Osteoblast (primary cell): ENCODE data around the gene RAI1. TPM values are rescaled to one million over a fixed set of nuclear protein-coding genes. Genes with fewer than 3 reads are reported as not detected.

Source experiments
- DNase-seq: peaks from one replicate; pipeline ENCODE4 v3.0.0; 2011; ENCODE audit warnings: low spot score, mixed read lengths; ENCODE audit not compliant: insufficient read length; ENCODE audit errors: missing footprints
- H2AFZ ChIP-seq: 2 replicates; pipeline ENCODE4 v1.6.0; 2011; ENCODE audit warnings: mild to moderate bottlenecking, low read length
- H3K27ac ChIP-seq: 2 replicates; pipeline ENCODE4 v1.5.1; 2011; ENCODE audit warnings: mild to moderate bottlenecking, low read depth, low read length, moderate library complexity
- H3K27me3 ChIP-seq: 2 replicates; pipeline ENCODE4 v1.6.0; 2012; ENCODE audit warnings: mild to moderate bottlenecking, control low read depth, inconsistent platforms, low read length, moderate library complexity; ENCODE audit not compliant: insufficient read depth
- H3K36me3 ChIP-seq: 2 replicates; pipeline ENCODE4 v1.5.1; 2011; ENCODE audit warnings: mild to moderate bottlenecking, low read length, control low read depth, moderate library complexity; ENCODE audit not compliant: insufficient read depth
- H3K4me1 ChIP-seq: 2 replicates; pipeline ENCODE4 v1.5.1; 2011; ENCODE audit warnings: mild to moderate bottlenecking, low read length, control low read depth, moderate library complexity; ENCODE audit not compliant: insufficient read depth
- H3K4me2 ChIP-seq: 2 replicates; pipeline ENCODE4 v1.6.0; 2011; ENCODE audit warnings: mild to moderate bottlenecking, low read length; ENCODE audit not compliant: insufficient read depth
- H3K4me3 ChIP-seq: fragments of 200-600 bp; sonication (generic); 3 replicates; pipeline ENCODE4 v1.5.1; 2012; ENCODE audit warnings: mild to moderate bottlenecking, low read length, inconsistent platforms; ENCODE audit not compliant: insufficient read depth
- H3K79me2 ChIP-seq: 2 replicates; pipeline ENCODE4 v1.6.0; 2012; ENCODE audit warnings: mild to moderate bottlenecking, low read length, control low read depth, inconsistent platforms; ENCODE audit not compliant: insufficient read depth
- H3K9me3 ChIP-seq: 2 replicates; pipeline ENCODE4 v1.5.1; 2011; ENCODE audit warnings: low read depth, low read length, control low read depth
- H4K20me1 ChIP-seq: 2 replicates; pipeline ENCODE4 v1.6.0; 2012; ENCODE audit warnings: mild to moderate bottlenecking, low read length, control low read depth; ENCODE audit not compliant: insufficient read depth
- total RNA-seq: library from RNA; depleted of rRNA; stranded (reverse); fragments of >200 nt; gene quantifications from 2 replicates; pipeline ENCODE4 v1.2.3, GENCODE V29; 2012
- TF ChIP-seq, protein P1 (sequence below): IDR thresholded peaks from 2 replicates; pipeline ENCODE4 v1.5.1; 2011; ENCODE audit warnings: mild to moderate bottlenecking, low read depth, low read length, moderate library complexity; ENCODE audit errors: extremely low read depth

Gene RAI1
- total RNA-seq, 1 donor, result 15.6 TPM

DNA sequence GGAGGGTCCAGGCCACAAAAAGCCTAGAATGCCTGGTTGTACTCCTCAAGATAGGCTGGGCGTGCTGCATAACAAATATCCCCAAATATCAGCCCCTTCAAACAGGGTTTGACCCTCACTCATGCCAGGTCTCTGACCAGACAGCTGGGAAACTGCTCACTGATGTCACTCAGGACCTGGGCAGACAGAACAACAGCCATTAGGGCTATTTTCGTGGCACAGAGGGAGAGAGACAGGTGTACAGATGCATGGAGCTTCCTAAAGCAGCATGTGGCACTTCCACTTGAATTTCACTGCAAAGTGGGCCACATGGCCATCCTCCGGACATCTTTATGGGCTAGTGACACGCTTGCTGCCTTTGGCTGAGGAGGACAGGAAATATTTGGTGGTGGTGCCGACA, 82.5 kb downstream of the RAI1 start:
- H3K36me3 ChIP-seq, result no peaks in the 10 kb centered on the region
- H3K4me2 ChIP-seq, result no peak overlapping the region
- no peak overlapping the region for H3K27ac ChIP-seq
- TF ChIP-seq, protein P1, sequence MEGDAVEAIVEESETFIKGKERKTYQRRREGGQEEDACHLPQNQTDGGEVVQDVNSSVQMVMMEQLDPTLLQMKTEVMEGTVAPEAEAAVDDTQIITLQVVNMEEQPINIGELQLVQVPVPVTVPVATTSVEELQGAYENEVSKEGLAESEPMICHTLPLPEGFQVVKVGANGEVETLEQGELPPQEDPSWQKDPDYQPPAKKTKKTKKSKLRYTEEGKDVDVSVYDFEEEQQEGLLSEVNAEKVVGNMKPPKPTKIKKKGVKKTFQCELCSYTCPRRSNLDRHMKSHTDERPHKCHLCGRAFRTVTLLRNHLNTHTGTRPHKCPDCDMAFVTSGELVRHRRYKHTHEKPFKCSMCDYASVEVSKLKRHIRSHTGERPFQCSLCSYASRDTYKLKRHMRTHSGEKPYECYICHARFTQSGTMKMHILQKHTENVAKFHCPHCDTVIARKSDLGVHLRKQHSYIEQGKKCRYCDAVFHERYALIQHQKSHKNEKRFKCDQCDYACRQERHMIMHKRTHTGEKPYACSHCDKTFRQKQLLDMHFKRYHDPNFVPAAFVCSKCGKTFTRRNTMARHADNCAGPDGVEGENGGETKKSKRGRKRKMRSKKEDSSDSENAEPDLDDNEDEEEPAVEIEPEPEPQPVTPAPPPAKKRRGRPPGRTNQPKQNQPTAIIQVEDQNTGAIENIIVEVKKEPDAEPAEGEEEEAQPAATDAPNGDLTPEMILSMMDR, result no peak
- H3K4me3 ChIP-seq, result no peak overlapping the region
- no peak overlapping the region for H2AFZ ChIP-seq
- no peaks in the 10 kb centered on the region for H3K9me3 ChIP-seq
- peaks cover 2% of the 10 kb centered on the region for H3K4me1 ChIP-seq
- DNase-seq, result no peak
- H3K27me3 ChIP-seq, result no peaks in the 10 kb centered on the region
- peaks cover 76% of the 10 kb centered on the region for H4K20me1 ChIP-seq
- peaks cover 82% of the 10 kb centered on the region for H3K79me2 ChIP-seq

DNA sequence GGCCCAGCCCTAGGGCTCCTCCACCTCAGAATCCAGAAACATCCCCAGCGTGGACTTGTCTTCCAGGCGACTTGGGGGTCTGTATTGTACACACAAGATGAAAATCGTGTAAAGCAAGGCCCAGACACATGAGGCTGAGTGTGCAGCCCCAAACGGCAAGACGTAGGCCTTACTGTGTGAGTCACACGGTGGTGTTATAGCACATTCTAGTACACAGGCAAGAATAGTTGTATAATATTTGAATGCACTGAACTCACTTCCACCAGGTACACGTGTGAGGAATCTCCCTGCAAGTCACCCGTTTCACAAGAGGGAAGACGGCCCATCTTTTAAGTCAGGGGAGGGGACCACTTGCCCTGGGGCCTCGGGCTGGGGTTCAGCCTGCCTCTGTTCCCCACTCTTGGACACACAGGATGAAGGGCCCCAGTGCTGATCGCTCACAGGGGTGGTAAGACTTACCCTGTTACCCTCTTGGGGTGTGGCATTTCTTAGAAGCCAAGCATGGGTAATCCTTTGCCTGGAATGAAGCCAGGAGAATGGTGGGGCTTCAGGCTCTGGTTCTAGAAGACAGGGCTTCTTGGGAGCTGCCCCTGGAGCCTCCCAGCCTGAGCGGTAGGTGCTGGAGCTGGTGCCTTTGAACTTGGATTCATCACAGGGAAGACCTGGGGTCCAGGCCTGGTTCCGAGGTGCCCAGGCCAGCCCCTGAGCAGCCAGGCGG, 84.3 kb downstream of the RAI1 start:
- H2AFZ ChIP-seq, result no peak overlapping the region
- H3K9me3 ChIP-seq, result no peaks in the 10 kb centered on the region
- H3K4me3 ChIP-seq, result no peak overlapping the region
- H3K36me3 ChIP-seq, result no peaks in the 10 kb centered on the region
- H3K4me2 ChIP-seq, result no peak overlapping the region
- DNase-seq, result no peak
- TF ChIP-seq, protein P1, result no peak
- peaks cover 73% of the 10 kb centered on the region for H4K20me1 ChIP-seq
- H3K27ac ChIP-seq, result no peak overlapping the region
- peaks cover 78% of the 10 kb centered on the region for H3K79me2 ChIP-seq
- peaks cover 2% of the 10 kb centered on the region for H3K4me1 ChIP-seq
- H3K27me3 ChIP-seq, result no peaks in the 10 kb centered on the region

DNA sequence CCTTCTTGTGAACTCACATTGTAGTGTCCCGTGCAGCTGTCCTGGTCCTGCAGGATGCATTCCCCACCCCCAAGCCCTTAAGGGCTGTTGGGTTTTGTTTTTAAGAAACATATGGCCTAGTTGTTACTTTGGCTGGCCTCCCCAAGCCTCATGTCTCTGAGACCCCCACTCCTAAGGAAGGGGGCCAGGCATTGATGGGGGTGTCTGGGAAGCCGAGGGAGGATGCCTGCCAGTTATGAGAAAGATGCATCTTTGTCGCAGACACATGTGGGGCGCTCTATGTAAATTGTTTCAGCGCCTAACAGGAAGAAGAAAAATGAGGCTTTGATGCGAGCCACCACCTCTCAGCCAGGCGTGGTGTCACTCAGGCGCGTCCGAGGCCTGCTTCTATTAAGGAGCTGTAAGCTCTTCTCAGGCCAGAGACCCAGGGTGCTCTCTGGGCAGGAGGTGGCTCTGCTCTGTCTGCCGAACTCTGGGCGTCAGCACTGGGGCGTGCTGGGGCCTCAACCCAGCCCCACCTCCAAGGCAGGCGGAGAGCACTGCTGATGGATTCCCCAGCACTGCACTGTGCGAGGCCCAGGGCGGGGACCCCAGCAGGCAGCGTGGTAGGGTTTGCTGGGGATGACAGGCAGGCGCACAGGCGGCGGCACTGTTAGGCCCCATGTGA, 85.0 kb downstream of the RAI1 start:
- TF ChIP-seq, protein P1, result no peak
- H4K20me1 ChIP-seq, result peaks cover 74% of the 10 kb centered on the region
- no peak overlapping the region for H3K27ac ChIP-seq

DNA sequence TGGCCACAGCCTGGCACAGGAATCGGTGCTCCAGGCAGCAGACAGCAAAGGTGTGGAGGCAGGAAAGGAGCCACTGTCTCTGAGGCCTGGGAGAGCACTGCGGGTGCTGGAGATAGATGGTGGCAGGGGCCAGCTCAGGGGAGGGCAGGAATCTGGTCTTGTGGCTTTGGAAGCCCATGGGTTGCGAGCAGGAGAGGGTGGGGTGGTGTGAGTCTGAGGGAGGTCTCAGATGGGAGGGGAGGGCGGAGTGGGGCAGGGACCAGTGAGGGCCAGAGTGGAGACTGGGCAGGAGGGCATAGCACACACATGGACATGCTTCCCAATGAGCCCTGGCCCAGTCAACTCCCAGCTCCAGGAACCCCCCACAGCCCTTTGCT, 85.5 kb downstream of the RAI1 start:
- Histone ChIP-seq H3K79me2 (peaks cover 76% of the 10 kb centered on the region), H3K4me1 (peaks cover 3% of the 10 kb centered on the region), H3K4me2 (no peak overlapping the region), H3K27me3 (no peaks in the 10 kb centered on the region), H3K9me3 (no peaks in the 10 kb centered on the region), H3K4me3 (no peak overlapping the region), H2AFZ (no peak overlapping the region), H3K36me3 (no peaks in the 10 kb centered on the region), H4K20me1 (peaks cover 76% of the 10 kb centered on the region), H3K27ac (no peak overlapping the region)
- TF ChIP-seq, protein P1, result no peak
- no peak for DNase-seq

More for the DNA sequence above, 85.0 kb downstream of the RAI1 start:
- H3K4me1 ChIP-seq, result peaks cover 2% of the 10 kb centered on the region
- no peak overlapping the region for H3K4me3 ChIP-seq
- no peaks in the 10 kb centered on the region for H3K36me3 ChIP-seq
- H3K79me2 ChIP-seq, result peaks cover 76% of the 10 kb centered on the region
- no peak overlapping the region for H2AFZ ChIP-seq
- no peak overlapping the region for H3K4me2 ChIP-seq
- no peak for DNase-seq
- no peaks in the 10 kb centered on the region for H3K9me3 ChIP-seq
- H3K27me3 ChIP-seq, result no peaks in the 10 kb centered on the region
